Loucy (cell line): ENCODE data around the gene FOXC1.

Experiments used
- CTCF ChIP-seq: fragments of 200-600 bp; sonication (generic); conservative IDR thresholded peaks from 2 replicates; pipeline ENCODE4 v1.5.1; 2014; ENCODE audit warnings: mild to moderate bottlenecking, antibody characterized with exemption, low read length
- EZH2phosphoT487 ChIP-seq: fragments of 200-600 bp; IDR thresholded peaks from 2 replicates; pipeline ENCODE4 v1.6.1; 2018; ENCODE audit warnings: antibody characterized with exemption, mild to moderate bottlenecking, moderate library complexity, borderline replicate concordance

- TF ChIP-seq CTCF, result no peak
- no peak for TF ChIP-seq EZH2phosphoT487
These were observed 2.7 kb downstream of the FOXC1 start for GRCh38 chr6:1612299-1612973.
